ENCODE results near the gene CDH4. TPM values are rescaled to one million over a fixed set of nuclear protein-coding genes. Genes with fewer than 3 reads are reported as not detected.

Gene CDH4
- total and polyA plus RNA-seq, 2 donors (not counting 1 experiment from before 2014, with no cell fraction given): not detected

- Histone ChIP-seq H3K4me1 (ENCODE audit: control insufficient read depth in 2 of 2, insufficient read depth in 2 of 2, low read length in 2 of 2) (no peaks in the 10 kb centered on the region), H3K9me3 (ENCODE audit: control extremely low read depth in 1 of 3, control insufficient read depth in 2 of 3, insufficient read depth in 1 of 3, low read length in 2 of 3) (peaks cover 0 to 29% (median 0%) of the 10 kb centered on the region in 3 donors), H3K36me3 (replicated peaks in 1 of 2; ENCODE audit: control extremely low read depth in 1 of 2, control insufficient read depth in 1 of 2, extremely low read depth in 1 of 2, insufficient read depth in 2 of 2, low read length in 1 of 2) (no peaks in the 10 kb centered on the region), H3K4me3 (ENCODE audit: control extremely low read depth in 1 of 5, extremely low read depth in 1 of 5, insufficient read depth in 1 of 5, low read depth in 2 of 5, low read length in 4 of 5) (no peak overlapping the region), H3K79me2 (ENCODE audit: control insufficient read depth, insufficient read depth, low read length) (no peaks in the 10 kb centered on the region), H3K9ac (ENCODE audit: low read length) (no peak overlapping the region), H3K27ac (ENCODE audit: low read length in 2 of 2) (no peak overlapping the region), H3K27me3 (replicated peaks in 1 of 4; ENCODE audit: control extremely low read depth in 1 of 4, control insufficient read depth in 3 of 4, insufficient read depth in 4 of 4, low read length in 3 of 4) (no peaks in the 10 kb centered on the region), H3K4me2 (replicated peaks; ENCODE audit: low read depth, low read length, poor library complexity, severe bottlenecking) (no peak overlapping the region), H2AFZ (ENCODE audit: insufficient read depth, low read depth, low read length, poor library complexity, severe bottlenecking) (no peak overlapping the region), H4K20me1 (ENCODE audit: control insufficient read depth, insufficient read depth, low read length, poor library complexity, severe bottlenecking) (no peaks in the 10 kb centered on the region)
- ChIA-PET CTCF (no interaction called here), POLR2A (no interaction called here)
- intact Hi-C loops (cut with micrococcal nuclease): no loop called here
- no peak for ATAC-seq (ENCODE audit: low read depth)
- 92% methylated on average over 12 of the region's 14 CpGs for WGBS (ENCODE audit: insufficient coverage)
- TF ChIP-seq EZH2 (IDR thresholded peaks at IDR 0.05; ENCODE audit: borderline replicate concordance, insufficient read depth, low read depth, low read length, poor library complexity, severe bottlenecking): no peak
- TF ChIP-seq, protein P1, sequence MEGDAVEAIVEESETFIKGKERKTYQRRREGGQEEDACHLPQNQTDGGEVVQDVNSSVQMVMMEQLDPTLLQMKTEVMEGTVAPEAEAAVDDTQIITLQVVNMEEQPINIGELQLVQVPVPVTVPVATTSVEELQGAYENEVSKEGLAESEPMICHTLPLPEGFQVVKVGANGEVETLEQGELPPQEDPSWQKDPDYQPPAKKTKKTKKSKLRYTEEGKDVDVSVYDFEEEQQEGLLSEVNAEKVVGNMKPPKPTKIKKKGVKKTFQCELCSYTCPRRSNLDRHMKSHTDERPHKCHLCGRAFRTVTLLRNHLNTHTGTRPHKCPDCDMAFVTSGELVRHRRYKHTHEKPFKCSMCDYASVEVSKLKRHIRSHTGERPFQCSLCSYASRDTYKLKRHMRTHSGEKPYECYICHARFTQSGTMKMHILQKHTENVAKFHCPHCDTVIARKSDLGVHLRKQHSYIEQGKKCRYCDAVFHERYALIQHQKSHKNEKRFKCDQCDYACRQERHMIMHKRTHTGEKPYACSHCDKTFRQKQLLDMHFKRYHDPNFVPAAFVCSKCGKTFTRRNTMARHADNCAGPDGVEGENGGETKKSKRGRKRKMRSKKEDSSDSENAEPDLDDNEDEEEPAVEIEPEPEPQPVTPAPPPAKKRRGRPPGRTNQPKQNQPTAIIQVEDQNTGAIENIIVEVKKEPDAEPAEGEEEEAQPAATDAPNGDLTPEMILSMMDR (IDR thresholded peaks at IDR 0.05): no peak
- no peaks in the 10 kb centered on the region for H3K9me3 Mint-ChIP-seq (ENCODE audit: insufficient read depth)
- no peak overlapping the region for H3K27ac Mint-ChIP-seq
- DNase-seq: no peak
- H3K4me1 Mint-ChIP-seq: no peaks in the 10 kb centered on the region
- H3K27me3 Mint-ChIP-seq: no peaks in the 10 kb centered on the region
- H3K4me3 Mint-ChIP-seq: no peak overlapping the region
Observed at GRCh38 chr20:61330441-61330840, 78.4 kb downstream of the CDH4 start.

DNA sequence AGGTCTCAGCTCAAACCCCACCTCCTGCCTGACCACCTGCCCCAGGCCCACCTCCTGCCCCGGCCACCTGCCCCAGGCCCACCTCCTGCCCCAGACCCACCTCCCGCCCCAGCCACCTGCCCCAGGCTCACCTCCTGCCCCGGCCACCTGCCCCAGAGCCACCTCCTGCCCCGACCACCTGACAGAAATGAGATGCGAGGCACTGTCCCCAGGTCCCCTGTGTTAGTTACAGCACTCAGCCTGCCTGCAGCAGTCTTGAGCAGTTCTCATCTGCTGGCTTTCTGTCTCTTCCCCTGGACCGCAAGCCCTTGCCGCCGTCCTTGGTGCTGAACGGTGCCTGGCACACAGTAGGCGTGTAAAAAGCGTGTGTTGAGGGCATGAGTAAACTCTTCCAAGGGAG, 79.5 kb downstream of the CDH4 start:
- Histone ChIP-seq H2AFZ (ENCODE audit: insufficient read depth, low read depth, low read length, poor library complexity, severe bottlenecking) (no peak overlapping the region), H3K4me3 (ENCODE audit: control extremely low read depth in 1 of 5, extremely low read depth in 1 of 5, insufficient read depth in 1 of 5, low read depth in 2 of 5, low read length in 4 of 5) (no peak overlapping the region), H3K4me1 (ENCODE audit: control insufficient read depth in 2 of 2, insufficient read depth in 2 of 2, low read length in 2 of 2) (no peaks in the 10 kb centered on the region), H3K4me2 (replicated peaks; ENCODE audit: low read depth, low read length, poor library complexity, severe bottlenecking) (no peak overlapping the region), H3K9me3 (ENCODE audit: control extremely low read depth in 1 of 3, control insufficient read depth in 2 of 3, insufficient read depth in 1 of 3, low read length in 2 of 3) (peaks cover 0 to 32% (median 0%) of the 10 kb centered on the region in 3 donors), H3K27ac (ENCODE audit: low read length in 2 of 2) (no peak overlapping the region), H4K20me1 (ENCODE audit: control insufficient read depth, insufficient read depth, low read length, poor library complexity, severe bottlenecking) (no peaks in the 10 kb centered on the region), H3K9ac (ENCODE audit: low read length) (no peak overlapping the region), H3K79me2 (ENCODE audit: control insufficient read depth, insufficient read depth, low read length) (no peaks in the 10 kb centered on the region), H3K27me3 (replicated peaks in 1 of 4; ENCODE audit: control extremely low read depth in 1 of 4, control insufficient read depth in 3 of 4, insufficient read depth in 4 of 4, low read length in 3 of 4) (no peaks in the 10 kb centered on the region), H3K36me3 (replicated peaks in 1 of 2; ENCODE audit: control extremely low read depth in 1 of 2, control insufficient read depth in 1 of 2, extremely low read depth in 1 of 2, insufficient read depth in 2 of 2, low read length in 1 of 2) (no peaks in the 10 kb centered on the region)
- Mint-ChIP-seq H3K4me3 (no peak overlapping the region), H3K27me3 (no peaks in the 10 kb centered on the region), H3K4me1 (no peaks in the 10 kb centered on the region), H3K27ac (no peak overlapping the region), H3K9me3 (ENCODE audit: insufficient read depth) (no peaks in the 10 kb centered on the region)
- TF ChIP-seq, protein P1 (IDR thresholded peaks at IDR 0.05): no peak
- no peak for TF ChIP-seq EZH2 (IDR thresholded peaks at IDR 0.05; ENCODE audit: borderline replicate concordance, insufficient read depth, low read depth, low read length, poor library complexity, severe bottlenecking)
- WGBS (ENCODE audit: insufficient coverage): 82% methylated on average over 11 of the region's 11 CpGs
- CTCF ChIA-PET: no interaction called here
- ATAC-seq (ENCODE audit: low read depth) (no peak), DNase-seq (peak; percentile 20)
- intact Hi-C loops (cut with micrococcal nuclease): no loop called here
- POLR2A ChIA-PET: no interaction called here

Measured in B cell (primary cell).